NCI-H446 treated with DMSO at 0.1 percent for 48 hours (cell line): Measurements from ENCODE around the gene MAD1L1.

ENCODE experiments used
- DNase-seq: peaks from one replicate; lab custom pipeline; 2025; lab: John Stamatoyannopoulos, UW

MAD1L1 gene

GRCh38 chr7:2116989-2117591 is 115.7 kb downstream of the MAD1L1 start:
- DNase-seq = peak; percentile 28

- DNase-seq = no peak
Measured at GRCh38 chr7:2116448-2116810, 116.3 kb downstream of the MAD1L1 start.

DNA sequence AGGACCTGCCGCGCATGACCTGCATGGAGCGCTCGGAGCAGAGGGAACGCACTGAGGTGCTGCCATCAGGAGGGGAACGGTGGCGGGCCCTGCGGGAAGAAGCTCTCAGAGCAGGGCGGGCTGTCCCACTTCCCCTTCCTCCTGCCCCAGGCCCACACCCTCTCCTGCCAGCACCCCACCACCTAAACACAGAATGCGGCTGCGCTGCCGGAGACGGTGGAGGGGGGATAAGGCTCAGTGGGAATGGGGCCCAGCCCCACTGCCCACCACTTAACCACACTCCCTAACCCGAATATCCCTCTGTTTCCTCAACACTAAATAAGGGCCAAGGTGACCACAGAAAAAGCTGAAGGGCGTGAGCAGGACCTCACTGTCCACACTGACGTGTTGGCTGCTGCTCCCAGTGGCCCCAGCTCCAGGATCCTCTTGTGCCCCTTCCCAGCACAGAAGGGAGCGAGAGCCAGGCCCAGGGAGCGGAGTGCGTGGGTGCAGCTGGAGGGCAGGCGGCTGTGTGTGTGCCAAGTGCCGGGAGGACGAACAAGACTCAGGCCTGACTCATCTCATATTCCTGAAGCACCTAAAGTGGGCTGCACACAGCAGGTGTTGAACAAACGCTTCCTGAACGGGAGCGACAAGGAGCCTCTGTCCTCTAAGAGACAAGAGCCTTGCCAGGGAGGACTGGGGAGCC is 116.8 kb downstream of the MAD1L1 start:
- DNase-seq = no peak

DNA sequence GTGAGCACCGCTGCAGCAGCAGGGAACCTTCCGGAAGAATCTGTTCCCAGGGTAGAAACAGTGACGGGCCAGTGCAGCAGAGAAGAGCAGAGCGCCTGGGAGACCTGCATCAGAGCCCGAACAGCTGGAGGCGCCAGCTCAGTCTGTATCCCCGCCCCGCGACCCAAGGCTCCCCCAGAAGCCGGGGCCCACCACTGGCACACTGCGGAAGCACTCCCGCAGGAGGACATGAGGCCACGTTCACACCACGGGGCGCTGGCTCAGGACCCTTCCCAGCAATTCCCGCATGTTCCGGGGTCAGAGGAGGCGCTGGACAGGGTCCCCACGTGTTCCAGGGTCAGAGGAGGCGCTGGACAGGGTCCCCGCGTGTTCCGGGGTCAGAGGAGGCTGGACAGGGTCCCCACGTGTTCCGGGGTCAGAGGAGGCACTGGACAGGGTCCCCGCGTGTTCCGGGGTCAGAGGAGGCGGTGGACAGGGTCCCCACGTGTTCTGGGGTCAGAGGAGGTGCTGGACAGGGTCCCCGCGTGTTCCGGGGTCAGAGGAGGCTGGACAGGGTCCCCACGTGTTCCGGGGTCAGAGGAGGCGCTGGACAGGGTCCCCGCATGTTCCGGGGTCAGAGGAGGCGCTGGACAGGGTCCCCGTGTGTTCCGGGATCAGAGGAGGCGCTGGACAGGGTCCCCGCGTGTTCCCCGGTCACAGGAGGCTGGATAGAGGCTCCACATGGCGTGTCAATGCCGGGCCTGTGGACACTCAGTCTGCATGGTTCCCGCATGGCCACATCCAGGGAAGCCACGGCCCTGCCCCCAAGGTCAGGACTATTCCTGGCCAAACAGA is 117.6 kb downstream of the MAD1L1 start:
- DNase-seq = no peak

GRCh38 chr7:2114052-2114451 is 118.7 kb downstream of the MAD1L1 start:
- DNase-seq = no peak

GRCh38 chr7:2112261-2113198 is 120.2 kb downstream of the MAD1L1 start:
- DNase-seq = no peak

- DNase-seq = no peak
Measured at GRCh38 chr7:2111568-2111967, 121.2 kb downstream of the MAD1L1 start.

DNA sequence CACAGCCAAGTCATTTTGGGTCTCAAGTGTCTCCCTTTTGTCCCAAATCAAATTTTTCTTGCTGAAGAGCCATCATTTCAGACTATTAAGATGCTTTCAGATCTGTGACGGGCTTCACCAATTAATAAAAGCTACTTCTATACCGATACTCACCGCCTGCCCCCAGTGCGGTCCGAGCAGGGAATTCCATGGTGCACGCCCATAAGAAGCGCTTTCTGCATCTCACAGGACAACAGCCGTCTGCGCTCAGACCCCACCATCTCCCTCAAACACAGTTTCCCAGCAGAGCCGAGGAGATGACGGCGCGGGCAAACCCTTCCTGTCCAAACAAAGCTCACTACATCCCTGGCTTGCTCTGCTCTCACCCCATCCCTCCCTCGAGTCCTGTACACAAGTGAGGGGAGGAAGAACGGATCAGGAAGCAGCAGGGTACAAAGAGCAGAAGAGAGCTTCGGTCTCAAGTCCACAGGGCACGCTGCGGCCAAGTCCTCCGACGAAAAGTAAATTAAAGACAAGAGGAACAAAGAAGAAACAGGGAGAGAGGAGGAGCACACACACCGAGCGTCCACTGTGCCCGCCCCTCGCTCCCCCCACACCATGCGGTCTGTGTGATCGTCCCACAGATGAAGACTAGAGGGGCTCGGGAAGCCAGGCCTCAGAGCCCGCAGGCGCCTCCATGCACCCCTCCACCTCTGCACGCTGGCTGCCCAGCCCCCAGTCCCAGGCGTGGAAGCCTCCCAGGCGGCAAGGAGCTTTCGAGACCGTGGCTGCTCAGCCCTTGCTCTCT is 121.9 kb downstream of the MAD1L1 start:
- no peak for DNase-seq

DNA sequence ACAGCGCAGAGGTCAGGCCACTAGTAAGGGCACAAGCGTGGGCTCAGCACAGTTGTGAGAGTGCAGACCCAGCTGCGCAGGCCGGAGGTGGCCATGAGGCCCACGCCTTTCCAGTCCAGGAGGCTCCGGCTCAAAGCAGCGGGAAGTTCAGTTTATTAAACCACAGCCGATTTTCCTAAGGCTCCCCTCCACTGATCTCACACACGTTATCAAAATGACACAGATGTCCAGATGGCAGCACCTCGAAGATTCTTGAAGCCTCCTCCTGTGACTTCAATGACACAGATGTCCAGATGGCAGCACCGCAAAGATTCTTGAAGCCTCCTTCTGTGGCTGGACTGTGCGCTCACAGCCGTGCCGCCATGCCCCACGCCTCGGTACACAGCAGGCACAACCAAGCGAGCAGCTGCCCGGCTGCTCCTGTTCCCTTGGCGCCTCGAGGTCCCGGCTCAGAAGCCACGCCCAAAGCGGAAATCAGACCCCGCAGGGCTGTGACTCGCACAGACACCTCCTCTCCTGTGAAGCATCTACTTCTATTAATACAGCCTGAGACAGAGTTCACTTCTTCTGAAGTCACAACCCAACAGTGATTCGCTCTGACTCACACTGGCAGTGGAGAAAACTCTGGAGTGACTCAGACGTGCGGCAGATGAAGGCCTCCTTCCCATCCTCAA is 122.7 kb downstream of the MAD1L1 start:
- no peak for DNase-seq

DNA sequence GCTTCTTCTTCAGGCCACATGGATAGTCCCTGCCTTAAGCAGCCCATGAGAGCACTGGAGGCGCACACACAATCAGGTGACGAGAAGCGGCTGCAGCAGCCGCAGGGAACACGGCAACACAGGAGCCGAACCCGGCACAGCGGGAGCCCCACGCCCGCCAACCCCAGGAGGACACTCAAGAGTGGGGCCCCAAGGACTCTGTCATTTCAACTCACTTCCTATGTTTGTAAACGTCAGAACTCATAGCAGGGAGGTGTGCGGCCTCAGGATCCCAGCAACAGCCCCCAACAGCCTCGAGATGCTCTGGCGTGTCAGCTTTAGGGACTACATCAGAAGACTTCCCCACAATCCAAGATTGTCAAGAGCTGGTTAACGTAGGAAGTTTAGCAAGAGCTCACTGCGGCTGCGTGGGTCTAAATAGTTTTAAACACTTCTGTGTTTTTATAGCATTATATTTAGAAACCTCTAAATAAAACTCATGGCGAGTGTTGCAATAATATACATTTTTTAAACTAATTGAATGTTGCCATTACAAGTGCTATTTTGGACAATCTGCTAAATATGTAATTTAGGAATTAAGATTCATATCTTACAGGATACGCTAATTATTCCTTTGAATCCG is 123.4 kb downstream of the MAD1L1 start:
- DNase-seq = no peak

- no peak for DNase-seq
Measured at GRCh38 chr7:2108501-2109250, 124.1 kb downstream of the MAD1L1 start.

- DNase-seq = no peak
Measured at GRCh38 chr7:2108071-2108455, 124.7 kb downstream of the MAD1L1 start.

- DNase-seq = no peak
Measured at GRCh38 chr7:2107386-2108070, 125.2 kb downstream of the MAD1L1 start.

DNA sequence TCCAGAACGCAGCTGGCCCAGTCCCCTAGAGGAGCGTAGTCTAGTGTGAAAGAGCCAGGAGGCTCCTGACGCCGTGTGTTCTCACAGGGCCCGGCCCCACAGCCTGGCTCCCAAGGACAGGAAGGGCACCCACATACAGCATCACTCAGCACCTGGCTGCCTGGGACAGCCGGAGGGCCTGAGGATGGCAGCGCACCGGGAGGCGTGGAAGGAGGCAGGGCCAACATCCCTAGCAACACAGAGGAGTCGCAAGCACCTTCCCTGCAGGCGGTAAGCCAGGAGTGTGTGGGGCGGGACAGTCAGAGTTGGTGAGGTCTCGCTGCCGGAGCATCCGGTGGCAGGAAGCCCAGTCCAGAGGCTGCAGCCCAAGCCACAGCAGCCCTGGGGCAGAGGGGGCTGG is 125.8 kb downstream of the MAD1L1 start:
- no peak for DNase-seq

GRCh38 chr7:2106440-2106839 is 126.3 kb downstream of the MAD1L1 start:
- no peak for DNase-seq

DNA sequence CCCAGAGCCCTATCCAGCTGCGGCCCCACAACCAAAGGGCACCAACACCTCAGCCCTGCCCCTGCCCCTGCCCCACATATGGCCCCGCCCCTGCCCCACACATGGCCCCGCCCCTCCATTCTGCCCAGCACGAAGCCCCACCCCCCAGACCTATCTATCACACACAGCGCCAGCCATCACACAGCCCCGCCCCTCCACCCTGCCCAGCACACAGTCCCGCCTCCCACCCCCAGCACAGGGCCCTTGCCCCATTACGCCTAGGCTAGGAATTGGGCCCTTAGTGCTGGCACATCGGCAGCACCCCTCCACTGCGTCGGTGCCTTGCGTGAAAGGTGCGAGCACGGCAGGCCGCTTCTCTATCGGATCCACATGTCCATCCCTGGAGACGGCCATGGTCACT is 126.8 kb downstream of the MAD1L1 start:
- DNase-seq = no peak

- no peak for DNase-seq
Measured at GRCh38 chr7:2105280-2105679, 127.5 kb downstream of the MAD1L1 start.

- no peak for DNase-seq
Measured at GRCh38 chr7:2104716-2105115, 128.0 kb downstream of the MAD1L1 start.
